HepG2 (cell line): ENCODE measurements around the gene SLC39A8. TPM values are rescaled to one million over a fixed set of nuclear protein-coding genes. Genes with fewer than 3 reads are reported as not detected.

Experiments
- ATAC-seq: fragments of 200-7000 bp; cut with Tn5 transposase; 3 replicates; pipeline ENCODE4 v1.9.1; 2020; ENCODE audit warnings: mild to moderate bottlenecking, moderate library complexity
- BruUV-seq: library from RNA; stranded (reverse); fragments of 400-500 nt; replicated peaks from 2 replicates; lab custom pipeline; 2021; lab: Mats Ljungman, UMichigan
- CTCF ChIA-PET: fragments of 300-600 bp; formaldehyde crosslinking; extraction: SDS; loops from one replicate; lab custom pipeline; 2021; ENCODE audit warnings: low total read pairs, inconsistent platforms, low intra/inter-chr PET ratio; lab: Yijun Ruan, JAX
- POLR2A ChIA-PET: fragments of 350-600 bp; sonication (Branson Sonifier 250); formaldehyde crosslinking; loops from one replicate; lab custom pipeline; 2020; ENCODE audit warnings: antibody characterized with exemption, inconsistent platforms; lab: Yijun Ruan, JAX
- DNase-seq: peaks from one replicate; pipeline ENCODE4 v3.0.0-alpha.2; 2015; ENCODE audit warnings: low spot score
- FAIRE-seq: peaks from 3 replicates; lab custom pipeline; 2011; peaks lifted over from hg19 to GRCh38; lab: Jason Lieb, UNC
- H2AFZ ChIP-seq: one replicate; pipeline ENCODE4 v1.6.1; 2011; ENCODE audit warnings: low read length, inconsistent platforms
- H3K27ac ChIP-seq: fragments of 300-600 bp; 3 replicates; pipeline ENCODE4 v1.8.0; 2011; ENCODE audit warnings: mixed run types, mild to moderate bottlenecking, mixed read lengths, low read length, inconsistent platforms; ENCODE audit not compliant: insufficient read depth; ENCODE audit errors: extremely low read length
- H3K27me3 ChIP-seq, 2 experiments: fragments of 200-600 bp in 1 of 2; 2 replicates in 1 of 2; 3 replicates in 1 of 2; pipeline versions ENCODE4 v1.6.0 to v1.8.0; 2011; ENCODE audit warnings: low read length in 2 of 2, mild to moderate bottlenecking in 2 of 2, moderate library complexity in 2 of 2, inconsistent platforms in 1 of 2; ENCODE audit not compliant: insufficient read depth in 2 of 2, control insufficient read depth in 1 of 2
- H3K36me3 ChIP-seq, 2 experiments: fragments of 200-600 bp in 1 of 2; replicated peaks in 1 of 2; 2 replicates in 1 of 2; 3 replicates in 1 of 2; pipeline versions ENCODE4 v1.5.1 to v1.8.0; 2011; ENCODE audit warnings: low read length in 2 of 2, inconsistent platforms in 1 of 2; ENCODE audit not compliant: insufficient read depth in 2 of 2, control insufficient read depth in 1 of 2
- H3K4me1 ChIP-seq: 2 replicates; pipeline ENCODE4 v1.5.1; 2012; ENCODE audit warnings: low read length, inconsistent platforms; ENCODE audit not compliant: insufficient read depth
- H3K4me2 ChIP-seq: 2 replicates; pipeline ENCODE4 v1.6.0; 2011; ENCODE audit warnings: low read depth, low read length, inconsistent platforms
- H3K4me3 ChIP-seq, 3 experiments: fragments of 200-600 bp in 1 of 3; sonication (generic), shearing (Covaris generic) in 1 of 3; replicated peaks in 1 of 3; 2 replicates each; pipeline ENCODE4 v1.5.1; 2011 to 2016; ENCODE audit warnings: low read length in 3 of 3, inconsistent platforms in 2 of 3, low read depth in 2 of 3, mild to moderate bottlenecking in 2 of 3, control low read depth in 1 of 3, mixed read lengths in 1 of 3; ENCODE audit not compliant: insufficient read depth in 1 of 3
- H3K79me2 ChIP-seq: one replicate; pipeline ENCODE4 v1.6.1; 2011; ENCODE audit warnings: low read length, inconsistent platforms; ENCODE audit not compliant: insufficient read depth
- H3K9ac ChIP-seq: 2 replicates; pipeline ENCODE4 v1.6.0; 2011; ENCODE audit warnings: mild to moderate bottlenecking, low read depth, low read length, inconsistent platforms; ENCODE audit not compliant: insufficient read depth
- H3K9me3 ChIP-seq: 2 replicates; pipeline ENCODE4 v1.5.1; 2012; ENCODE audit warnings: mild to moderate bottlenecking, low read length
- H4K20me1 ChIP-seq: 2 replicates; pipeline ENCODE4 v1.6.0; 2011; ENCODE audit warnings: inconsistent platforms, mild to moderate bottlenecking, low read length, moderate library complexity; ENCODE audit not compliant: insufficient read depth
- CSRNP2 ChIP-seq: sonication (generic); formaldehyde crosslinking; conservative IDR thresholded peaks from 2 replicates; pipeline ENCODE4 v1.8.0; 2022; ENCODE audit warnings: low read depth, missing genetic modification reagents
- EZH2 ChIP-seq: conservative IDR thresholded peaks from 2 replicates; pipeline ENCODE4 v1.6.1; 2012; ENCODE audit warnings: mild to moderate bottlenecking, low read depth, low read length, moderate library complexity
- FIP1L1 ChIP-seq: fragments of 200-400 bp; formaldehyde crosslinking; IDR thresholded peaks from 2 replicates; pipeline ENCODE4 v1.6.1; 2018; ENCODE audit warnings: low read depth, mild to moderate bottlenecking, low read length, moderate library complexity, borderline replicate concordance; ENCODE audit not compliant: insufficient read depth
- FOXO1 ChIP-seq: sonication (generic); formaldehyde crosslinking; IDR thresholded peaks from 2 replicates; pipeline ENCODE4 v1.4.0; 2020; ENCODE audit warnings: missing genetic modification reagents
- HIVEP1 ChIP-seq: sonication (generic); formaldehyde crosslinking; IDR thresholded peaks from 2 replicates; pipeline ENCODE4 v1.4.0; 2020; ENCODE audit warnings: mild to moderate bottlenecking, missing genetic modification reagents
- NFYB ChIP-seq: sonication (generic); formaldehyde crosslinking; IDR thresholded peaks from 2 replicates; pipeline ENCODE4 v1.4.0; 2020; ENCODE audit warnings: missing genetic modification reagents
- REL ChIP-seq: sonication (generic); formaldehyde crosslinking; conservative IDR thresholded peaks from 2 replicates; pipeline ENCODE4 v1.8.0; 2022; ENCODE audit warnings: mild to moderate bottlenecking, missing genetic modification reagents, moderate library complexity
- SAP130 ChIP-seq: IDR thresholded peaks from 2 replicates; pipeline ENCODE4 v1.6.1; 2016; ENCODE audit warnings: low read depth
- SMAD9 ChIP-seq: sonication (generic); formaldehyde crosslinking; IDR thresholded peaks from 2 replicates; pipeline ENCODE4 v1.5.1; 2020; ENCODE audit warnings: mild to moderate bottlenecking, missing genetic modification reagents
- SMARCE1 ChIP-seq: fragments of 450-650 bp; IDR thresholded peaks from 2 replicates; pipeline ENCODE4 v1.6.1; 2017; ENCODE audit warnings: borderline replicate concordance
- ZBTB8A ChIP-seq: sonication (generic); formaldehyde crosslinking; IDR thresholded peaks from 2 replicates; pipeline ENCODE4 v1.4.0; 2020; ENCODE audit warnings: mild to moderate bottlenecking, low read depth, missing genetic modification reagents, borderline replicate concordance
- ZFX ChIP-seq: sonication (generic); formaldehyde crosslinking; IDR thresholded peaks from 2 replicates; pipeline ENCODE4 v1.4.0; 2020; ENCODE audit warnings: mild to moderate bottlenecking, low read depth, missing genetic modification reagents, moderate library complexity
- ZNF256 ChIP-seq: sonication (generic); formaldehyde crosslinking; conservative IDR thresholded peaks from 2 replicates; pipeline ENCODE4 v1.4.0; 2020; ENCODE audit warnings: missing genetic modification reagents
- ZNF501 ChIP-seq: sonication (generic); formaldehyde crosslinking; IDR thresholded peaks from 2 replicates; pipeline ENCODE4 v1.5.1; 2020; ENCODE audit warnings: mild to moderate bottlenecking, moderate library complexity, missing genetic modification reagents
- ZNF878 ChIP-seq: sonication (generic); formaldehyde crosslinking; IDR thresholded peaks from 2 replicates; pipeline ENCODE4 v1.8.1; 2023; ENCODE audit warnings: mild to moderate bottlenecking, missing genetic modification reagents, moderate library complexity
- WGBS: methylation state at CpG from one replicate; pipeline ENCODE4 v1.1.6; 2017; ENCODE audit warnings: low lambda C conversion rate; 5-methylcytosine and 5-hydroxymethylcytosine counted together
- in situ Hi-C: cut with HindIII; loops from 2 replicates; pipeline ENCODE4 v1.10.0; 2017; ENCODE audit warnings: low pct_unique_long_range_greater_than_20kb; ENCODE audit not compliant: extremely low pct_ligation_motif_present
- intact Hi-C: fragments of 100-400 bp; cut with micrococcal nuclease; formaldehyde crosslinking; loops from one replicate; pipeline ENCODE4 v1.10.0; 2022; ENCODE audit not compliant: unreplicated experiment
- polyA plus RNA-seq, 8 experiments: library from polyadenylated mRNA; depleted of rRNA in 3 of 8; stranded (reverse) in 7 of 8; unstranded in 1 of 8; fragments of >200 nt; fragmentation: Illumina TruSeq in 4 of 8; extraction: Trizol in 4 of 8; gene quantifications; 2 replicates each; pipeline versions ENCODE4 v1.2.1 to v1.2.3, GENCODE V29; 2011 to 2016; ENCODE audit warnings: low read depth in 4 of 8, missing spikeins in 1 of 8, mixed read lengths in 1 of 8; ENCODE audit not compliant: insufficient read depth in 1 of 8
- total RNA-seq, 5 experiments: library from RNA; depleted of rRNA; stranded (reverse); fragments of >200 nt; fragmentation: Illumina TruSeq; extraction: Trizol; gene quantifications; 2 replicates each; pipeline ENCODE4 v1.2.3, GENCODE V29; 2016; ENCODE audit warnings: low read depth in 1 of 5
- TF ChIP-seq, protein P1 (sequence below): IDR thresholded peaks from 2 replicates; pipeline ENCODE4 v1.4.0; 2020; ENCODE audit warnings: mild to moderate bottlenecking, missing genetic modification reagents

The SLC39A8 gene
- total and polyA plus RNA-seq, 2 of the 13 experiments (the other 11 are each of a cell fraction or from before 2014, with no cell fraction given) = 0.22 to 0.38 TPM

GRCh38 chr4:102334624-102335023 is 10.7 kb downstream of the SLC39A8 start:
- H3K36me3 ChIP-seq = no peaks in the 10 kb centered on the region
- CTCF ChIA-PET = no interaction called here
- no peak overlapping the region for H3K27ac ChIP-seq
- no peaks in the 10 kb centered on the region for H3K9me3 ChIP-seq
- FAIRE-seq (no peak), ATAC-seq (no peak), DNase-seq (no peak)
- H3K4me2 ChIP-seq = no peak overlapping the region
- no peaks in the 10 kb centered on the region for H3K4me1 ChIP-seq
- no peak for TF ChIP-seq CSRNP2 (CRISPR knock-in tag)
- TF ChIP-seq FIP1L1 = no peak
- TF ChIP-seq SAP130 (CRISPR knock-in tag) = no peak
- no peak for TF ChIP-seq REL (CRISPR knock-in tag)
- H3K4me3 ChIP-seq = no peak overlapping the region
- WGBS = 71% methylated on average over 2 of the region's 2 CpGs
- no peaks in the 10 kb centered on the region for H3K79me2 ChIP-seq
- in situ Hi-C loops = no loop called here
- POLR2A ChIA-PET = no interaction called here
- H2AFZ ChIP-seq = no peak overlapping the region
- BruUV-seq = no TSS peak
- intact Hi-C loops = no loop called here
- H3K9ac ChIP-seq = no peak overlapping the region
- H3K27me3 ChIP-seq = no peaks in the 10 kb centered on the region
- no peaks in the 10 kb centered on the region for H4K20me1 ChIP-seq

DNA sequence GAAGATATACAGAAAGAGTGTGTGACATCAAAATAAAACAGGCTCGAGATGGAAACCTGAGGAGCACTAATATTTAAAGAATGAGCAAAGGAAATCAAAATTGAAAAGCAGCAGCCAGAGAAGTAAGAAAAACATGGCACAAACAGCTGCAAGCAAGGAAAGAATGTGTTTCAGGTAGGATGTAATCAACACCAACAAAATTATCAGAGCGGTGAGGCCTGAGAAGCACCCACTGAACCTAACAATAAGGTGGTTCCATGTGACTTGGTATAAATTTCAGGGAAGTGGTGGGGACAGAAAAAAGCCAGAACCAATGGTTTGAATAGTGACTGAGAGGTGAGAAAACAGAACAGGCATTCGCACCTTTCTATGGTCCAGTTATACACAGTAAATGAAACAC is 11.5 kb downstream of the SLC39A8 start:
- CTCF ChIA-PET = no interaction called here
- H4K20me1 ChIP-seq = no peaks in the 10 kb centered on the region
- H2AFZ ChIP-seq = no peak overlapping the region
- no peaks in the 10 kb centered on the region for H3K4me1 ChIP-seq
- no peaks in the 10 kb centered on the region for H3K9me3 ChIP-seq
- no TSS peak for BruUV-seq
- FAIRE-seq (no peak), DNase-seq (no peak), ATAC-seq (no peak)
- no peaks in the 10 kb centered on the region for H3K36me3 ChIP-seq
- H3K4me3 ChIP-seq = no peak overlapping the region
- in situ Hi-C loops = no loop called here
- no peak overlapping the region for H3K27ac ChIP-seq
- H3K4me2 ChIP-seq = no peak overlapping the region
- no peak overlapping the region for H3K9ac ChIP-seq
- intact Hi-C loops = no loop called here
- no peaks in the 10 kb centered on the region for H3K27me3 ChIP-seq
- no peaks in the 10 kb centered on the region for H3K79me2 ChIP-seq
- WGBS = 34% methylated on average over 3 of the region's 3 CpGs
- POLR2A ChIA-PET = no interaction called here
- TF ChIP-seq ZBTB8A (CRISPR knock-in tag) (no peak), SMAD9 (CRISPR knock-in tag) (no peak), NFYB (CRISPR knock-in tag) (no peak), ZNF256 (CRISPR knock-in tag) (no peak), EZH2 (no peak), ZNF878 (no peak), SMARCE1 (no peak), ZNF501 (CRISPR knock-in tag) (no peak), HIVEP1 (CRISPR knock-in tag) (no peak), ZFX (CRISPR knock-in tag) (no peak), FOXO1 (CRISPR knock-in tag) (no peak)
- TF ChIP-seq, protein P1, sequence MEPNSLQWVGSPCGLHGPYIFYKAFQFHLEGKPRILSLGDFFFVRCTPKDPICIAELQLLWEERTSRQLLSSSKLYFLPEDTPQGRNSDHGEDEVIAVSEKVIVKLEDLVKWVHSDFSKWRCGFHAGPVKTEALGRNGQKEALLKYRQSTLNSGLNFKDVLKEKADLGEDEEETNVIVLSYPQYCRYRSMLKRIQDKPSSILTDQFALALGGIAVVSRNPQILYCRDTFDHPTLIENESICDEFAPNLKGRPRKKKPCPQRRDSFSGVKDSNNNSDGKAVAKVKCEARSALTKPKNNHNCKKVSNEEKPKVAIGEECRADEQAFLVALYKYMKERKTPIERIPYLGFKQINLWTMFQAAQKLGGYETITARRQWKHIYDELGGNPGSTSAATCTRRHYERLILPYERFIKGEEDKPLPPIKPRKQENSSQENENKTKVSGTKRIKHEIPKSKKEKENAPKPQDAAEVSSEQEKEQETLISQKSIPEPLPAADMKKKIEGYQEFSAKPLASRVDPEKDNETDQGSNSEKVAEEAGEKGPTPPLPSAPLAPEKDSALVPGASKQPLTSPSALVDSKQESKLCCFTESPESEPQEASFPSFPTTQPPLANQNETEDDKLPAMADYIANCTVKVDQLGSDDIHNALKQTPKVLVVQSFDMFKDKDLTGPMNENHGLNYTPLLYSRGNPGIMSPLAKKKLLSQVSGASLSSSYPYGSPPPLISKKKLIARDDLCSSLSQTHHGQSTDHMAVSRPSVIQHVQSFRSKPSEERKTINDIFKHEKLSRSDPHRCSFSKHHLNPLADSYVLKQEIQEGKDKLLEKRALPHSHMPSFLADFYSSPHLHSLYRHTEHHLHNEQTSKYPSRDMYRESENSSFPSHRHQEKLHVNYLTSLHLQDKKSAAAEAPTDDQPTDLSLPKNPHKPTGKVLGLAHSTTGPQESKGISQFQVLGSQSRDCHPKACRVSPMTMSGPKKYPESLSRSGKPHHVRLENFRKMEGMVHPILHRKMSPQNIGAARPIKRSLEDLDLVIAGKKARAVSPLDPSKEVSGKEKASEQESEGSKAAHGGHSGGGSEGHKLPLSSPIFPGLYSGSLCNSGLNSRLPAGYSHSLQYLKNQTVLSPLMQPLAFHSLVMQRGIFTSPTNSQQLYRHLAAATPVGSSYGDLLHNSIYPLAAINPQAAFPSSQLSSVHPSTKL (CRISPR knock-in tag) = no peak
